Tibial nerve (tissue), 4 donors: ENCODE results near the gene CADPS2. TPM values are rescaled to one million over a fixed set of nuclear protein-coding genes. Genes with fewer than 3 reads are reported as not detected.

Experiments
- DNase-seq, 2 donors: peaks; one replicate each; pipeline ENCODE4 v3.0.0-alpha.2; 2019; ENCODE audit warnings: low spot score in 2 of 2
- H3K27ac ChIP-seq, 4 donors: fragments of 200-600 bp; sonication (generic) in 3 of 4; one replicate each; pipeline ENCODE4 v1.5.1; 2017 to 2019; ENCODE audit warnings: mild to moderate bottlenecking in 1 of 4
- H3K27me3 ChIP-seq, 2 donors: fragments of 200-600 bp; sonication (generic) in 1 of 2; one replicate each; pipeline versions ENCODE4 v1.5.1 to v1.6.0; 2017 to 2019
- H3K36me3 ChIP-seq, 3 donors: fragments of 200-600 bp; sonication (generic); one replicate each; pipeline ENCODE4 v1.5.1; 2018 to 2019
- H3K4me1 ChIP-seq, 4 donors: fragments of 200-600 bp; sonication (generic) in 3 of 4; one replicate each; pipeline ENCODE4 v1.5.1; 2017 to 2019
- H3K4me3 ChIP-seq, 4 donors: fragments of 200-600 bp; sonication (generic) in 3 of 4; one replicate each; pipeline ENCODE4 v1.5.1; 2017 to 2019; ENCODE audit warnings: mild to moderate bottlenecking in 1 of 4, moderate library complexity in 1 of 4
- H3K9me3 ChIP-seq, 4 donors: fragments of 200-600 bp; sonication (generic) in 3 of 4; one replicate each; pipeline ENCODE4 v1.5.1; 2017 to 2019
- EP300 ChIP-seq, 2 donors: sonication (generic); formaldehyde crosslinking; IDR thresholded peaks; one replicate each; pipeline ENCODE4 v1.6.1; 2017; ENCODE audit warnings: antibody characterized with exemption in 2 of 2, mild to moderate bottlenecking in 1 of 2
- POLR2A ChIP-seq, 2 donors: fragments of 450-650 bp; IDR thresholded peaks; one replicate each; pipeline ENCODE4 v1.6.1; 2017; ENCODE audit warnings: antibody characterized with exemption in 2 of 2, mild to moderate bottlenecking in 2 of 2, moderate library complexity in 2 of 2
- WGBS, 2 donors: methylation state at CpG; one replicate each; pipeline ENCODE4 v1.1.5; 2018; 5-methylcytosine and 5-hydroxymethylcytosine counted together
- total RNA-seq, 4 donors: library from RNA; depleted of rRNA; stranded (reverse); fragments of >200 nt; gene quantifications; one replicate each; pipeline ENCODE4 v1.1.0, GENCODE V29; 2016
- TF ChIP-seq, protein P1 (sequence below), 5 experiments: fragments of 200-600 bp in 3 of 5; fragments of 450-650 bp in 2 of 5; sonication (generic) in 3 of 5; IDR thresholded peaks; one replicate each; pipeline ENCODE4 v1.5.1; 2016 to 2019; ENCODE audit warnings: antibody characterized with exemption in 5 of 5, mild to moderate bottlenecking in 3 of 5, moderate library complexity in 2 of 5

CADPS2 gene
- total RNA-seq, 4 donors from 2014 or later: 20.3 to 44.4 (median 27.1) TPM

DNA sequence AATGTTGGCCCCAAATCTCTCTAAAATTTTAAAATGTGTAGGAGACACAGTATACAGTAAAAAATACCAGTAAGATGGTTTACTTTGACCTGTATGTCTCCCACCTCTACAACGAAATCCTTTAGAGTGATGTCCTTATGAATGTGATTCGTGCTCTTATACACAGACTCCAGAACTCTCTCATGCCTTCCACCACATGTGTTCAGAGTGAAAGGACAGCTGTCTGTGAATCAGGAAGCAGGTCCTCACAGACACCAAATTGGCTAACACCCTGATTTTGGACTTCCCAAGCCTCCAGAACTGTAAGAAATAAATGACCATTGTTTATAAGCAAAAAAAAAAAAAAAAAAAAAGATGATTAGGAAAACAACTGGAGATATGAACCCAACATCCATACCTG, 222.5 kb downstream of the CADPS2 start:
- no peaks in the 10 kb centered on the region for H3K4me1 ChIP-seq
- TF ChIP-seq, protein P1, sequence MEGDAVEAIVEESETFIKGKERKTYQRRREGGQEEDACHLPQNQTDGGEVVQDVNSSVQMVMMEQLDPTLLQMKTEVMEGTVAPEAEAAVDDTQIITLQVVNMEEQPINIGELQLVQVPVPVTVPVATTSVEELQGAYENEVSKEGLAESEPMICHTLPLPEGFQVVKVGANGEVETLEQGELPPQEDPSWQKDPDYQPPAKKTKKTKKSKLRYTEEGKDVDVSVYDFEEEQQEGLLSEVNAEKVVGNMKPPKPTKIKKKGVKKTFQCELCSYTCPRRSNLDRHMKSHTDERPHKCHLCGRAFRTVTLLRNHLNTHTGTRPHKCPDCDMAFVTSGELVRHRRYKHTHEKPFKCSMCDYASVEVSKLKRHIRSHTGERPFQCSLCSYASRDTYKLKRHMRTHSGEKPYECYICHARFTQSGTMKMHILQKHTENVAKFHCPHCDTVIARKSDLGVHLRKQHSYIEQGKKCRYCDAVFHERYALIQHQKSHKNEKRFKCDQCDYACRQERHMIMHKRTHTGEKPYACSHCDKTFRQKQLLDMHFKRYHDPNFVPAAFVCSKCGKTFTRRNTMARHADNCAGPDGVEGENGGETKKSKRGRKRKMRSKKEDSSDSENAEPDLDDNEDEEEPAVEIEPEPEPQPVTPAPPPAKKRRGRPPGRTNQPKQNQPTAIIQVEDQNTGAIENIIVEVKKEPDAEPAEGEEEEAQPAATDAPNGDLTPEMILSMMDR (IDR thresholded peaks at IDR 0.05): no peak
- no peak for TF ChIP-seq EP300 (IDR thresholded peaks at IDR 0.05)
- no peak for TF ChIP-seq POLR2A (IDR thresholded peaks at IDR 0.05)
- 84 to 97% methylated on average over 2 of the region's 2 CpGs for WGBS, 2 donors
- no peak overlapping the region for H3K4me3 ChIP-seq
- H3K9me3 ChIP-seq: no peaks in the 10 kb centered on the region
- no peaks in the 10 kb centered on the region for H3K36me3 ChIP-seq
- no peak for DNase-seq
- no peaks in the 10 kb centered on the region for H3K27me3 ChIP-seq
- no peak overlapping the region for H3K27ac ChIP-seq

DNA sequence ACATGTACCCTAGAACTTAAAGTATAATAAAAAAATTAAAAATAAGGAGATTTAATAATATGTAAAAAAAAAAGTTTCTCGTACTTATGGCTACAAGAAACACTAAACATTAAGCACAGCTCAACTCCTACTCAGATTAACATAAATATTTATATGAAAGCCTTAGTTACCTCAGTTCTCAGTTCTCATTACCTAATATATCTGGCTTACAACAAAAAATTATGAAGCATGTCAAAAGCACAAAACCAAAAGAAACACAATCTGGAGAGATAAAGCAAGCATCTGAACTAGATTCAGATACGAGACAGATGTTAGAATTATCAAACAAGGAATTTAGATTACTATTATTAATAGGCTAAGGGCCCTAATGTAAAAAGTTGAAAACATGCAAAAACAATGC, 227.4 kb downstream of the CADPS2 start:
- no peaks in the 10 kb centered on the region for H3K27me3 ChIP-seq
- DNase-seq: no peak
- no peak overlapping the region for H3K27ac ChIP-seq
- TF ChIP-seq, protein P1 (IDR thresholded peaks at IDR 0.05): no peak
- TF ChIP-seq POLR2A (IDR thresholded peaks at IDR 0.05) (no peak), EP300 (IDR thresholded peaks at IDR 0.05) (no peak)
- no peak overlapping the region for H3K4me3 ChIP-seq
- H3K9me3 ChIP-seq: no peaks in the 10 kb centered on the region
- 80 to 82% methylated on average over 2 of the region's 2 CpGs for WGBS, 2 donors
- no peaks in the 10 kb centered on the region for H3K36me3 ChIP-seq
- no peaks in the 10 kb centered on the region for H3K4me1 ChIP-seq

DNA sequence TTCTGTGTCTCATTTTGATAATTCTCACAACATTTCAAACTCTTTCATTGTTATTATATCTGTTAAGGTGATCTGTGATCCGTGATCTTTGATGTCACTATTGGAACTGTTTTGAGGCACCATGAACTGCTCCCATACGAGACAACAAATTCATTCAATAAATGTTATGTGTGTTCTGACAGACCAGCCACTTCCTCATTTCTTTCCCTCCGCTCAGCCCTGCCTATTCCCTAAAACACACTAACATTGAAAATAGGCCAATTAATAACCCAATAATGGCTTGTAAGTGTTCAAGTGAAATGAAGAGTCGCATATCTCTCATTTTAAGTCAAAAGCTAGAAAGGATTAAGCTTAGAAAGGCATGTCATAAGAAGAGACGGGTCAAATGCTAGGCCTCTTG, 232.6 kb downstream of the CADPS2 start:
- Histone ChIP-seq H3K4me3 (no peak overlapping the region), H3K4me1 (no peaks in the 10 kb centered on the region), H3K27ac (no peak overlapping the region), H3K36me3 (no peaks in the 10 kb centered on the region), H3K27me3 (no peaks in the 10 kb centered on the region), H3K9me3 (no peaks in the 10 kb centered on the region)
- 83 to 85% methylated on average over 5 of the region's 5 CpGs for WGBS, 2 donors
- TF ChIP-seq EP300 (IDR thresholded peaks at IDR 0.05) (no peak), POLR2A (IDR thresholded peaks at IDR 0.05) (no peak)
- TF ChIP-seq, protein P1 (IDR thresholded peaks at IDR 0.05): no peak
- DNase-seq: no peak

DNA sequence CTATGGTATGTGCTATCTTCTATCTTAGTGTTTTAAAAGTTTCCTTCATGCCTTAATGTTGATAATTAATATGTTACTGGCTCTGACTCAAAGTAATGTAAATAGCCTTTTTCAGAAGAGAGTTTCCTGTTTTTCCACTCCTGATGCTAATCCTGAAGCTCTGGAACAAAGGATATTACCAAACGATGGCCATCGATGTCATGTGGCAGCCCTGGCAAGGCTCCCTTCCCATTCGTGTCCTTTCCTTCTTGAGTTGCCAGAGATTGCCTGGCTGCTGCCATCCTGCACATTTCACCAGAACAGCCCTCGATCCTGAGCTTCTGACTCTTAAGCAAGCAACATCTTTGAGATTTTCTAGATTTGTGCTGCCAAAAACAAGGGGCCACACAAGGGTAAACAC, 233.4 kb downstream of the CADPS2 start:
- no peaks in the 10 kb centered on the region for H3K4me1 ChIP-seq
- no peak overlapping the region for H3K27ac ChIP-seq
- H3K9me3 ChIP-seq: no peaks in the 10 kb centered on the region
- TF ChIP-seq EP300 (IDR thresholded peaks at IDR 0.05): no peak
- TF ChIP-seq, protein P1 (IDR thresholded peaks at IDR 0.05): no peak
- no peak for TF ChIP-seq POLR2A (IDR thresholded peaks at IDR 0.05)
- no peaks in the 10 kb centered on the region for H3K36me3 ChIP-seq
- WGBS, 2 donors: 63 to 75% methylated on average over 4 of the region's 4 CpGs
- H3K4me3 ChIP-seq: no peak overlapping the region
- DNase-seq: no peak
- no peaks in the 10 kb centered on the region for H3K27me3 ChIP-seq

DNA sequence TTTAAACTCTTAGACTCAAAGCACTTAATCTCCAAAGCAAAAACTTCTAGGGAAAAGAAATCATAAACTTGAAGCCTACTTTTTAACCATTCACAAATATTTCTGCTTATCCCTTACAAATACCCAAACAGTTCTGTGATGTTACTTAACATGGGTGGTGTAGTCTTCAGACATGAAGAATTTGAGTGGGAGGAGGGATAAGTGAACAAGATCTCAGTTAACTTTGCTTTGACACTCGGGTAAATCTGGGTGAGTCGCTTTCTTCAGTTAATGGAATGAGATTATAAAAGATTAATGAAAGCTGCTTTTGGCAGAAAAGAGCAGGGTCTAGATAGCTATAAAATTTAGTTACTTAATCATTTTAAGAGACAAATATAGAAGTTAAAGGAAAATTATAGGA, 234.8 kb downstream of the CADPS2 start:
- no peaks in the 10 kb centered on the region for H3K36me3 ChIP-seq
- H3K4me3 ChIP-seq: no peak overlapping the region
- whole genome bisulfite sequencing, 2 donors: 52 to 55% methylated on average over 2 of the region's 2 CpGs
- TF ChIP-seq, protein P1 (IDR thresholded peaks at IDR 0.05): no peak
- TF ChIP-seq POLR2A (IDR thresholded peaks at IDR 0.05) (no peak), EP300 (IDR thresholded peaks at IDR 0.05) (no peak)
- no peak for DNase-seq
- no peak overlapping the region for H3K27ac ChIP-seq
- H3K4me1 ChIP-seq: no peaks in the 10 kb centered on the region
- H3K27me3 ChIP-seq: no peaks in the 10 kb centered on the region
- H3K9me3 ChIP-seq: no peaks in the 10 kb centered on the region
